CD14-positive monocyte (primary cell): ENCODE results near the gene CTPS1. TPM values are rescaled to one million over a fixed set of nuclear protein-coding genes. Genes with fewer than 3 reads are reported as not detected.

Experiments
- DNase-seq, 3 donors: peaks; one replicate each; pipeline ENCODE4 v3.0.0-alpha.2; 2011 to 2022
- H2AFZ ChIP-seq: 2 replicates; pipeline ENCODE4 v1.6.0; 2012; ENCODE audit warnings: mild to moderate bottlenecking, low read depth, low read length, inconsistent platforms; ENCODE audit not compliant: insufficient read depth, poor library complexity, severe bottlenecking
- H3K27ac ChIP-seq, 2 donors: 1 replicate in 1 of 2; 2 replicates in 1 of 2; pipeline ENCODE4 v1.5.1; 2012 to 2013; ENCODE audit warnings: low read length in 2 of 2, control low read depth in 1 of 2, inconsistent platforms in 1 of 2, low read depth in 1 of 2, mild to moderate bottlenecking in 1 of 2
- H3K27me3 ChIP-seq, 2 donors: one replicate each; pipeline versions ENCODE4 v1.6.0 to v1.6.1; 2011 to 2013; ENCODE audit warnings: low read length in 2 of 2; ENCODE audit not compliant: control insufficient read depth in 2 of 2, insufficient read depth in 2 of 2
- H3K36me3 ChIP-seq, 2 donors: replicated peaks in 1 of 2; 1 replicate in 1 of 2; 2 replicates in 1 of 2; pipeline versions ENCODE4 v1.5.1 to v1.6.1; 2012 to 2013; ENCODE audit warnings: low read length in 2 of 2, control low read depth in 1 of 2, inconsistent platforms in 1 of 2, mild to moderate bottlenecking in 1 of 2; ENCODE audit not compliant: insufficient read depth in 2 of 2, control insufficient read depth in 1 of 2
- H3K4me1 ChIP-seq, 2 donors: 1 replicate in 1 of 2; 2 replicates in 1 of 2; pipeline versions ENCODE4 v1.5.1 to v1.6.1; 2012 to 2013; ENCODE audit warnings: low read length in 2 of 2, control low read depth in 1 of 2, inconsistent platforms in 1 of 2, mild to moderate bottlenecking in 1 of 2, moderate library complexity in 1 of 2; ENCODE audit not compliant: insufficient read depth in 2 of 2, control insufficient read depth in 1 of 2
- H3K4me2 ChIP-seq: replicated peaks from 2 replicates; pipeline ENCODE3; 2012; ENCODE audit warnings: low read length, moderate library complexity, mild to moderate bottlenecking; ENCODE audit not compliant: poor library complexity, severe bottlenecking; ENCODE audit errors: extremely low read depth
- H3K4me3 ChIP-seq, 3 experiments: fragments of 200-600 bp in 1 of 3; sonication (generic) in 1 of 3; replicated peaks in 1 of 3; 1 replicate in 2 of 3; 2 replicates in 1 of 3; pipeline ENCODE4 v1.5.1; 2011 to 2013; ENCODE audit warnings: low read length in 3 of 3, mild to moderate bottlenecking in 3 of 3, control low read depth in 2 of 3, low read depth in 2 of 3, inconsistent platforms in 1 of 3, moderate library complexity in 1 of 3
- H3K79me2 ChIP-seq: 2 replicates; pipeline ENCODE4 v1.6.0; 2012; ENCODE audit warnings: mild to moderate bottlenecking, control low read depth, inconsistent platforms, low read length, moderate library complexity; ENCODE audit not compliant: insufficient read depth
- H3K9ac ChIP-seq: 2 replicates; pipeline ENCODE4 v1.6.0; 2017; ENCODE audit warnings: low read length, mild to moderate bottlenecking; ENCODE audit not compliant: insufficient read depth, poor library complexity, severe bottlenecking
- H3K9me3 ChIP-seq, 2 donors: replicated peaks in 1 of 2; 1 replicate in 1 of 2; 2 replicates in 1 of 2; pipeline versions ENCODE4 v1.5.1 to v1.6.1; 2012 to 2013; ENCODE audit warnings: low read length in 2 of 2, control low read depth in 1 of 2; ENCODE audit not compliant: control insufficient read depth in 1 of 2, insufficient read depth in 1 of 2
- H4K20me1 ChIP-seq: 2 replicates; pipeline ENCODE4 v1.6.0; 2012; ENCODE audit warnings: mild to moderate bottlenecking, low read length, control low read depth, moderate library complexity; ENCODE audit not compliant: insufficient read depth
- H3K27ac Mint-ChIP-seq, 7 donors: one replicate each; pipeline ENCODE4 v1.8.0; 2020; ENCODE audit warnings: mild to moderate bottlenecking in 7 of 7, mixed read lengths in 7 of 7, moderate library complexity in 6 of 7, inconsistent platforms in 2 of 7
- H3K27me3 Mint-ChIP-seq, 3 donors: one replicate each; pipeline ENCODE4 v1.8.0; 2021 to 2022; ENCODE audit warnings: low read depth in 3 of 3, mild to moderate bottlenecking in 3 of 3, mixed read lengths in 3 of 3, moderate library complexity in 3 of 3, inconsistent platforms in 1 of 3
- H3K36me3 Mint-ChIP-seq, 2 donors: one replicate each; pipeline ENCODE4 v1.8.0; 2020; ENCODE audit warnings: mixed read lengths in 2 of 2, inconsistent platforms in 1 of 2, mild to moderate bottlenecking in 1 of 2
- H3K4me1 Mint-ChIP-seq: one replicate; pipeline ENCODE4 v1.8.0; 2020; ENCODE audit warnings: mild to moderate bottlenecking, mixed read lengths
- H3K4me3 Mint-ChIP-seq, 2 donors: one replicate each; pipeline ENCODE4 v1.8.0; 2020; ENCODE audit warnings: mild to moderate bottlenecking in 2 of 2, mixed read lengths in 2 of 2, moderate library complexity in 1 of 2
- H3K9me3 Mint-ChIP-seq, 7 donors: one replicate each; pipeline ENCODE4 v1.8.0; 2020 to 2022; ENCODE audit warnings: mixed read lengths in 7 of 7, mild to moderate bottlenecking in 6 of 7, moderate library complexity in 6 of 7, inconsistent platforms in 2 of 7
- CTCF ChIP-seq: fragments of 200-600 bp; IDR thresholded peaks from one replicate; pipeline ENCODE4 v1.8.0; 2022; ENCODE audit warnings: antibody characterized with exemption, mild to moderate bottlenecking
- WGBS: methylation state at CpG from one replicate; pipeline ENCODE4 v1.1.5; 2013; ENCODE audit warnings: missing lambda C conversion rate; ENCODE audit not compliant: insufficient coverage; 5-methylcytosine and 5-hydroxymethylcytosine counted together
- intact Hi-C, 2 donors: fragments of 100-400 bp; cut with micrococcal nuclease; formaldehyde crosslinking; loops; one replicate each; pipeline versions ENCODE4 v1.15.0 to v1.15.1; 2023
- polyA plus RNA-seq, 3 donors: library from polyadenylated mRNA; depleted of rRNA in 1 of 3; unstranded in 2 of 3; stranded (reverse) in 1 of 3; fragments of 300-500 nt in 2 of 3; fragments of >200 nt in 1 of 3; fragmentation: Illumina TruSeq in 2 of 3; gene quantifications; 1 replicate in 2 of 3; 2 replicates in 1 of 3; pipeline ENCODE4 v1.2.3, GENCODE V29; 2012 to 2021

The CTPS1 gene
- polyA plus RNA-seq, 3 donors: 5.3 to 8.6 (median 6.0) TPM

GRCh38 chr1:40958210-40958609, 21.3 kb upstream of the CTPS1 start:
- peaks cover 0 to 7% (median 2%) of the 10 kb centered on the region in 7 donors for H3K9me3 Mint-ChIP-seq
- peaks cover 17% of the 10 kb centered on the region for H3K4me1 Mint-ChIP-seq
- intact Hi-C loops: loop anchor here in 1 of 2 donors (10.0 kb wide), 2 partner anchors 183 to 343 kb away; no protein-coding TSS in a partner anchor
- no peak for DNase-seq
- Histone ChIP-seq H3K4me1 (peaks cover 6 to 15% of the 10 kb centered on the region in 2 donors), H3K36me3 (no peaks in the 10 kb centered on the region), H3K79me2 (no peaks in the 10 kb centered on the region), H3K9me3 (no peaks in the 10 kb centered on the region), H3K4me2 (no peak overlapping the region), H2AFZ (no peak overlapping the region), H3K27me3 (peaks cover 22 to 69% of the 10 kb centered on the region in 2 donors), H3K4me3 (no peak overlapping the region), H3K27ac (no peak overlapping the region), H3K9ac (no peak overlapping the region), H4K20me1 (no peaks in the 10 kb centered on the region)
- peaks cover 0 to 3% of the 10 kb centered on the region in 2 donors for H3K36me3 Mint-ChIP-seq
- H3K27ac Mint-ChIP-seq: no peak overlapping the region
- peaks cover 47 to 68% (median 54%) of the 10 kb centered on the region in 3 donors for H3K27me3 Mint-ChIP-seq
- H3K4me3 Mint-ChIP-seq: peak overlapping the region in 1 of 2 donors; percentile 11
- TF ChIP-seq CTCF: no peak

- Mint-ChIP-seq H3K27ac (peak overlapping the region in 1 of 7 donors; percentile 8), H3K9me3 (no peaks in the 10 kb centered on the region), H3K4me1 (peaks cover 10% of the 10 kb centered on the region), H3K4me3 (no peak overlapping the region), H3K27me3 (peaks cover 12 to 38% (median 18%) of the 10 kb centered on the region in 3 donors), H3K36me3 (no peaks in the 10 kb centered on the region)
- Histone ChIP-seq H3K9ac (no peak overlapping the region), H3K4me2 (no peak overlapping the region), H3K4me3 (no peak overlapping the region), H4K20me1 (no peaks in the 10 kb centered on the region), H3K4me1 (peaks cover 0 to 6% of the 10 kb centered on the region in 2 donors), H3K36me3 (no peaks in the 10 kb centered on the region), H2AFZ (no peak overlapping the region), H3K27ac (no peak overlapping the region), H3K9me3 (no peaks in the 10 kb centered on the region), H3K27me3 (peaks cover 0 to 28% of the 10 kb centered on the region in 2 donors), H3K79me2 (no peaks in the 10 kb centered on the region)
- TF ChIP-seq CTCF: no peak
- intact Hi-C loops: no loop called here
- WGBS: 43% methylated on average over 8 of the region's 10 CpGs
- no peak for DNase-seq
Measured at GRCh38 chr1:40965531-40965930, 14.0 kb upstream of the CTPS1 start.
